ENCODE results near the gene RSRC1.

DNA sequence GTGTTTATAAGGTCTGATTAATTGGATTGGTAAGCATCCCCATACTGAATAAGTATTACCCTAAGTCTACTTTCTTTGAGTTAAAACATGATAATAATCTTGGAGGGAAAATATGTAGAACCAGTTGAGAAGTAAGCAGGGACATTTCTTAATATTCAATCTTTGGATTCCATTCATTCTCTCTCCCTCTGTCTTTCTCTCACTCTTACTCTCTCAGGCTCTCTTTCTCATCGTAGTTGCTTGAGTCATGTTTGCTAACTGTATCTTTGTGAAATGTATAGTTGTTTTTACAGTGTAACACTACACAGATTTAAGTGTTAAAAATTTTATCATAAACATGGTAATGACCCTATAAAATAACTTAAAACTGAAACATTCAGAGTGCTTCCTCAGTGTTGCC is 163.8 kb downstream of the RSRC1 start:
- TF ChIP-seq, protein P1, sequence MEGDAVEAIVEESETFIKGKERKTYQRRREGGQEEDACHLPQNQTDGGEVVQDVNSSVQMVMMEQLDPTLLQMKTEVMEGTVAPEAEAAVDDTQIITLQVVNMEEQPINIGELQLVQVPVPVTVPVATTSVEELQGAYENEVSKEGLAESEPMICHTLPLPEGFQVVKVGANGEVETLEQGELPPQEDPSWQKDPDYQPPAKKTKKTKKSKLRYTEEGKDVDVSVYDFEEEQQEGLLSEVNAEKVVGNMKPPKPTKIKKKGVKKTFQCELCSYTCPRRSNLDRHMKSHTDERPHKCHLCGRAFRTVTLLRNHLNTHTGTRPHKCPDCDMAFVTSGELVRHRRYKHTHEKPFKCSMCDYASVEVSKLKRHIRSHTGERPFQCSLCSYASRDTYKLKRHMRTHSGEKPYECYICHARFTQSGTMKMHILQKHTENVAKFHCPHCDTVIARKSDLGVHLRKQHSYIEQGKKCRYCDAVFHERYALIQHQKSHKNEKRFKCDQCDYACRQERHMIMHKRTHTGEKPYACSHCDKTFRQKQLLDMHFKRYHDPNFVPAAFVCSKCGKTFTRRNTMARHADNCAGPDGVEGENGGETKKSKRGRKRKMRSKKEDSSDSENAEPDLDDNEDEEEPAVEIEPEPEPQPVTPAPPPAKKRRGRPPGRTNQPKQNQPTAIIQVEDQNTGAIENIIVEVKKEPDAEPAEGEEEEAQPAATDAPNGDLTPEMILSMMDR (IDR thresholded peaks at IDR 0.05; ENCODE audit: low read depth, low read length, poor library complexity, severe bottlenecking) = no peak
- TF ChIP-seq EZH2phosphoT487 (IDR thresholded peaks at IDR 0.05; ENCODE audit: borderline replicate concordance, low read length) = no peak

Data from DOHH2 (cell line).